MM.1S (cell line): ENCODE measurements around the gene TSPAN5.
A peak's percentile ranks its signal among the peaks of the same experiment; 100 is the strongest.

Experiments
- DNase-seq: peaks from one replicate; pipeline ENCODE4 v3.0.0-alpha.2; 2015
- H2AFZ ChIP-seq: fragments of 300-600 bp; sonication (generic); 2 replicates; pipeline ENCODE4 v1.6.0; 2016; ENCODE audit warnings: antibody characterized with exemption, low read length
- H3F3A ChIP-seq: fragments of 300-600 bp; sonication (generic); 2 replicates; pipeline ENCODE4 v1.6.1; 2016; ENCODE audit warnings: mild to moderate bottlenecking, antibody characterized with exemption, low read length, moderate library complexity, mixed read lengths; ENCODE audit not compliant: insufficient read depth
- H3K27ac ChIP-seq: fragments of 300-600 bp; sonication (generic); 2 replicates; pipeline ENCODE4 v1.5.1; 2016; ENCODE audit warnings: mild to moderate bottlenecking, low read length
- H3K27me3 ChIP-seq: fragments of 300-600 bp; sonication (generic); replicated peaks from 2 replicates; pipeline ENCODE4 v1.6.0; 2016; ENCODE audit warnings: low read length; ENCODE audit not compliant: insufficient read depth
- H3K36me3 ChIP-seq: fragments of 300-600 bp; sonication (generic); replicated peaks from 2 replicates; pipeline ENCODE4 v1.6.1; 2016; ENCODE audit warnings: mild to moderate bottlenecking, low read length, mixed read lengths; ENCODE audit not compliant: insufficient read depth
- H3K4me1 ChIP-seq: fragments of 300-600 bp; sonication (generic); 2 replicates; pipeline ENCODE4 v1.6.1; 2016; ENCODE audit warnings: low read length, mixed read lengths
- H3K4me2 ChIP-seq: fragments of 300-600 bp; sonication (generic); 2 replicates; pipeline ENCODE4 v1.6.0; 2016; ENCODE audit warnings: low read depth, low read length
- H3K4me3 ChIP-seq: fragments of 300-600 bp; sonication (generic); 2 replicates; pipeline ENCODE4 v1.5.1; 2016; ENCODE audit warnings: low read length, mixed read lengths
- H3K79me2 ChIP-seq: fragments of 300-600 bp; sonication (generic); 2 replicates; pipeline ENCODE4 v1.6.1; 2016; ENCODE audit warnings: mixed run types, low read length, mixed read lengths
- H3K9ac ChIP-seq: fragments of 300-600 bp; sonication (generic); 2 replicates; pipeline ENCODE4 v1.6.1; 2016; ENCODE audit warnings: low read length, mixed read lengths
- H3K9me2 ChIP-seq: fragments of 300-600 bp; sonication (generic); replicated peaks from 2 replicates; pipeline ENCODE4 v1.6.1; 2016; ENCODE audit warnings: mild to moderate bottlenecking, low read length, mixed read lengths; ENCODE audit not compliant: insufficient read depth
- H3K9me3 ChIP-seq: fragments of 300-600 bp; sonication (generic); replicated peaks from 2 replicates; pipeline ENCODE4 v1.6.1; 2016; ENCODE audit warnings: mild to moderate bottlenecking, low read length, mixed read lengths; ENCODE audit not compliant: insufficient read depth
- H4K20me1 ChIP-seq: fragments of 300-600 bp; sonication (generic); 2 replicates; pipeline ENCODE4 v1.6.1; 2016; ENCODE audit warnings: mild to moderate bottlenecking, low read length, moderate library complexity, mixed read lengths; ENCODE audit not compliant: insufficient read depth
- CTCF ChIP-seq: fragments of 300-600 bp; sonication (generic); IDR thresholded peaks from 2 replicates; pipeline ENCODE4 v1.5.1; 2016; ENCODE audit warnings: antibody characterized with exemption, low read length, mixed read lengths
- EZH2 ChIP-seq: fragments of 300-600 bp; sonication (generic); optimal IDR thresholded peaks from 2 replicates; pipeline ENCODE3; 2017; ENCODE audit warnings: low read depth, mild to moderate bottlenecking, antibody characterized with exemption, low read length, mixed read lengths
- EZH2phosphoT487 ChIP-seq: fragments of 300-600 bp; sonication (generic); IDR thresholded peaks from 2 replicates; pipeline ENCODE4 v1.6.1; 2018; ENCODE audit warnings: antibody characterized with exemption, low read length

TSPAN5 gene

GRCh38 chr4:98643755-98644154 lies 14.7 kb downstream of the TSPAN5 start:
- Histone ChIP-seq H3K4me2 (peak overlapping the region; percentile 50), H3K4me1 (peaks cover 31% of the 10 kb centered on the region), H3K4me3 (peak overlapping the region; percentile 32; the same call in 1 of the 2 replicates), H3K9me3 (no peaks in the 10 kb centered on the region), H3K36me3 (no peaks in the 10 kb centered on the region), H2AFZ (no peak overlapping the region), H3K9ac (no peak overlapping the region; the same call in 1 of the 2 replicates), H3F3A (peaks cover 17% of the 10 kb centered on the region), H3K27ac (peak overlapping the region; percentile 17; the same call in 1 of the 2 replicates), H3K27me3 (no peaks in the 10 kb centered on the region), H4K20me1 (no peaks in the 10 kb centered on the region), H3K79me2 (peaks cover 29% of the 10 kb centered on the region), H3K9me2 (no peaks in the 10 kb centered on the region)
- TF ChIP-seq CTCF (no peak), EZH2 (no peak), EZH2phosphoT487 (no peak)
- DNase-seq, result no peak

GRCh38 chr4:98642991-98643426 lies 15.4 kb downstream of the TSPAN5 start:
- no peak overlapping the region for H3K27ac ChIP-seq
- no peaks in the 10 kb centered on the region for H3K27me3 ChIP-seq
- H3K79me2 ChIP-seq, result peaks cover 34% of the 10 kb centered on the region
- H4K20me1 ChIP-seq, result no peaks in the 10 kb centered on the region
- no peak overlapping the region for H2AFZ ChIP-seq
- peak overlapping the region; percentile 57 for H3K4me2 ChIP-seq
- peaks cover 32% of the 10 kb centered on the region for H3K4me1 ChIP-seq
- no peaks in the 10 kb centered on the region for H3K36me3 ChIP-seq
- no peaks in the 10 kb centered on the region for H3K9me3 ChIP-seq
- peaks cover 17% of the 10 kb centered on the region for H3F3A ChIP-seq
- H3K9me2 ChIP-seq, result no peaks in the 10 kb centered on the region
- no peak for DNase-seq
- no peak overlapping the region for H3K4me3 ChIP-seq
- TF ChIP-seq EZH2phosphoT487 (no peak), CTCF (no peak), EZH2 (no peak)
- no peak overlapping the region for H3K9ac ChIP-seq

DNA sequence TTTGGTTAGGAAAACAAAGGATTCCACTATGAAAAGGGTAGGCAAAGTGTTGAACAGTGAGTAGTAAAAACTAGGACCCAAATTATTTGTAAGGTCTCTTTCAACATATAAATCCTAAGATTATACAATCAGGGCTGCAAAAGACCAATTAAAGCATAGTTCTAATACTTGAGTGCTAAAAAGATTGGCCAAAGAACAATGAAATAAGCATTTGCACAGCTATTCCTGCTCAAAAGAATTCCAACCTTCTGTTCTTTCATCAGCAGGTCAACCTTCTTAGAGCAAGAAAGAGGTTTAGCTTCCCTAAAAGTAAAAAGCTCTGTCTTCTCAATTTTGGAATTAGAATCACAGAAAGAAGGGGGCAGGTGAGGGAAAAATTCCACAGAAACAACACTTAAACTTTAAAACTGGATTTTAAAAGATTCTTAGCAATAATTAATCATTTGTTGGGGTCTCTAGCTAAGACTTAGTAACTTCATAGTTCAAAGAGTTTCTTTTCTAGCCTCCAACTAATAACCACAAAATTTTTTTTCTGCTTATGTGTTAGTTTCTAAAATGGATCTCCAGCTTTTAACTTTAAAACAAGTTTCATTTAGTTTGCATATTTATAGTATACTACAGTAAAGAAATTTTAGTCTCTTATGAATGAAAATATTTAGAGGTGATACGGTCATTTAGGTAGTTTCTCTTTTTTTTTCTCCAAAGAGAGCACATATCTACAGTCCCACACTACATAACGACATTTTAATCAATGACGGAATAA lies 16.3 kb downstream of the TSPAN5 start:
- Histone ChIP-seq H3K9me2 (no peaks in the 10 kb centered on the region), H3K79me2 (peaks cover 36% of the 10 kb centered on the region), H2AFZ (no peak overlapping the region), H3F3A (peaks cover 17% of the 10 kb centered on the region), H3K4me3 (no peak overlapping the region), H3K27ac (peak overlapping the region; percentile 16; the same call in 1 of the 2 replicates), H4K20me1 (no peaks in the 10 kb centered on the region), H3K4me1 (peaks cover 32% of the 10 kb centered on the region), H3K9ac (no peak overlapping the region), H3K27me3 (no peaks in the 10 kb centered on the region), H3K9me3 (no peaks in the 10 kb centered on the region), H3K36me3 (no peaks in the 10 kb centered on the region), H3K4me2 (peak overlapping the region; percentile 57)
- TF ChIP-seq EZH2, result no peak
- no peak for TF ChIP-seq EZH2phosphoT487
- no peak for TF ChIP-seq CTCF
- no peak for DNase-seq
